Keratinocyte (primary cell): ENCODE results near the gene MYNN. TPM values are rescaled to one million over a fixed set of nuclear protein-coding genes. Genes with fewer than 3 reads are reported as not detected.

ENCODE experiments used
- DNase-seq: peaks from one replicate; pipeline ENCODE4 v3.0.0-alpha.2; 2011; ENCODE audit warnings: low read depth, missing footprints, low spot score
- FAIRE-seq: peaks from 2 replicates; lab custom pipeline; 2011; peaks lifted over from hg19 to GRCh38; lab: Jason Lieb, UNC
- H2AFZ ChIP-seq: 2 replicates; pipeline ENCODE4 v1.6.0; 2012; ENCODE audit warnings: low read length, control low read depth, inconsistent platforms; ENCODE audit not compliant: control insufficient read depth
- H3K27ac ChIP-seq: 2 replicates; pipeline ENCODE4 v1.5.1; 2011; ENCODE audit warnings: low read length; ENCODE audit not compliant: control insufficient read depth, insufficient read depth
- H3K27me3 ChIP-seq: 3 replicates; pipeline ENCODE4 v1.6.0; 2011; ENCODE audit warnings: low read length; ENCODE audit not compliant: control insufficient read depth, insufficient read depth; ENCODE audit errors: extremely low read depth
- H3K36me3 ChIP-seq, 2 experiments: 2 replicates in 1 of 2; 3 replicates in 1 of 2; pipeline ENCODE4 v1.5.1; 2011; ENCODE audit warnings: low read length in 2 of 2, mild to moderate bottlenecking in 1 of 2; ENCODE audit not compliant: control insufficient read depth in 2 of 2, insufficient read depth in 2 of 2; ENCODE audit errors: extremely low read depth in 1 of 2
- H3K4me1 ChIP-seq: 3 replicates; pipeline ENCODE4 v1.5.1; 2011; ENCODE audit warnings: low read length; ENCODE audit not compliant: control insufficient read depth, insufficient read depth; ENCODE audit errors: extremely low read depth
- H3K4me2 ChIP-seq: 3 replicates; pipeline ENCODE4 v1.6.0; 2011; ENCODE audit warnings: low read depth, low read length; ENCODE audit not compliant: control insufficient read depth, insufficient read depth; ENCODE audit errors: extremely low read depth
- H3K4me3 ChIP-seq, 3 experiments: fragments of 200-600 bp in 1 of 3; sonication (generic) in 1 of 3; 2 replicates in 2 of 3; 3 replicates in 1 of 3; pipeline ENCODE4 v1.5.1; 2011 to 2016; ENCODE audit warnings: low read length in 3 of 3, mild to moderate bottlenecking in 3 of 3, control low read depth in 2 of 3, inconsistent platforms in 1 of 3, low read depth in 1 of 3, mixed read lengths in 1 of 3, mixed run types in 1 of 3, moderate library complexity in 1 of 3; ENCODE audit not compliant: control insufficient read depth in 2 of 3, insufficient read depth in 2 of 3; ENCODE audit errors: extremely low read depth in 1 of 3
- H3K79me2 ChIP-seq: 2 replicates; pipeline ENCODE4 v1.6.0; 2012; ENCODE audit warnings: low read length; ENCODE audit not compliant: control insufficient read depth, insufficient read depth
- H3K9ac ChIP-seq: 3 replicates; pipeline ENCODE4 v1.6.0; 2011; ENCODE audit warnings: low read length; ENCODE audit not compliant: control insufficient read depth, insufficient read depth; ENCODE audit errors: extremely low read depth
- H3K9me1 ChIP-seq: 3 replicates; pipeline ENCODE4 v1.6.0; 2011; ENCODE audit warnings: low read length; ENCODE audit not compliant: control insufficient read depth, insufficient read depth; ENCODE audit errors: extremely low read depth
- H3K9me3 ChIP-seq: 2 replicates; pipeline ENCODE4 v1.5.1; 2012; ENCODE audit warnings: low read depth, low read length; ENCODE audit not compliant: control insufficient read depth
- H4K20me1 ChIP-seq: 3 replicates; pipeline ENCODE4 v1.6.0; 2011; ENCODE audit warnings: low read length; ENCODE audit not compliant: control insufficient read depth, insufficient read depth; ENCODE audit errors: extremely low read depth
- EZH2 ChIP-seq: IDR thresholded peaks from one replicate; pipeline ENCODE4 v1.6.1; 2012; ENCODE audit warnings: inconsistent platforms, mild to moderate bottlenecking, low read length, moderate library complexity
- dilution Hi-C: fragments of 300-500 bp; cut with MboI; formaldehyde crosslinking; loops from one replicate; pipeline ENCODE4 v1.7.0; 2020; ENCODE audit warnings: low sequenced_read_pairs; ENCODE audit not compliant: extremely low pct_ligation_motif_present
- polyA plus RNA-seq, 5 experiments: library from polyadenylated mRNA; depleted of rRNA in 3 of 5; stranded (reverse) in 3 of 5; stranded (forward) in 1 of 5; unstranded in 1 of 5; fragments of >200 nt; gene quantifications; 1 replicate in 1 of 5; 2 replicates in 3 of 5; 3 replicates in 1 of 5; pipeline versions ENCODE4 v1.2.1 to v1.2.3, GENCODE V29; 2011 to 2012; ENCODE audit warnings: missing spikeins in 2 of 5, low read depth in 1 of 5, low replicate concordance in 1 of 5
- TF ChIP-seq, protein P1 (sequence below), 3 experiments: IDR thresholded peaks in 1 of 3; conservative IDR thresholded peaks in 1 of 3; optimal IDR thresholded peaks in 1 of 3; 2 replicates in 2 of 3; 3 replicates in 1 of 3; pipeline versions ENCODE3 to v1.5.1; 2011; ENCODE audit warnings: low read length in 3 of 3, mild to moderate bottlenecking in 3 of 3, moderate library complexity in 2 of 3, control low read depth in 1 of 3, inconsistent platforms in 1 of 3; ENCODE audit not compliant: insufficient read depth in 2 of 3; ENCODE audit errors: extremely low read depth in 1 of 3

Gene MYNN
- polyA plus RNA-seq, 1 donor (not counting 4 experiments of a cell fraction or from before 2014, with no cell fraction given) = 16.9 TPM

- no peaks in the 10 kb centered on the region for H3K9me1 ChIP-seq
- dilution Hi-C loops = no loop called here
- no peak overlapping the region for H3K4me3 ChIP-seq
- no peak overlapping the region for H2AFZ ChIP-seq
- FAIRE-seq (no peak), DNase-seq (no peak)
- TF ChIP-seq, protein P1, sequence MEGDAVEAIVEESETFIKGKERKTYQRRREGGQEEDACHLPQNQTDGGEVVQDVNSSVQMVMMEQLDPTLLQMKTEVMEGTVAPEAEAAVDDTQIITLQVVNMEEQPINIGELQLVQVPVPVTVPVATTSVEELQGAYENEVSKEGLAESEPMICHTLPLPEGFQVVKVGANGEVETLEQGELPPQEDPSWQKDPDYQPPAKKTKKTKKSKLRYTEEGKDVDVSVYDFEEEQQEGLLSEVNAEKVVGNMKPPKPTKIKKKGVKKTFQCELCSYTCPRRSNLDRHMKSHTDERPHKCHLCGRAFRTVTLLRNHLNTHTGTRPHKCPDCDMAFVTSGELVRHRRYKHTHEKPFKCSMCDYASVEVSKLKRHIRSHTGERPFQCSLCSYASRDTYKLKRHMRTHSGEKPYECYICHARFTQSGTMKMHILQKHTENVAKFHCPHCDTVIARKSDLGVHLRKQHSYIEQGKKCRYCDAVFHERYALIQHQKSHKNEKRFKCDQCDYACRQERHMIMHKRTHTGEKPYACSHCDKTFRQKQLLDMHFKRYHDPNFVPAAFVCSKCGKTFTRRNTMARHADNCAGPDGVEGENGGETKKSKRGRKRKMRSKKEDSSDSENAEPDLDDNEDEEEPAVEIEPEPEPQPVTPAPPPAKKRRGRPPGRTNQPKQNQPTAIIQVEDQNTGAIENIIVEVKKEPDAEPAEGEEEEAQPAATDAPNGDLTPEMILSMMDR (optimal IDR thresholded peaks at IDR 0.05 in 1 of 3, IDR thresholded peaks at IDR 0.05 in 1 of 3, conservative IDR thresholded peaks at IDR 0.05 in 1 of 3; ENCODE audit: extremely low read depth in 1 of 3, insufficient read depth in 2 of 3, low read length in 3 of 3) = no peak
- no peaks in the 10 kb centered on the region for H3K79me2 ChIP-seq
- H3K4me1 ChIP-seq = no peaks in the 10 kb centered on the region
- H3K36me3 ChIP-seq = no peaks in the 10 kb centered on the region
- H3K9ac ChIP-seq = no peak overlapping the region
- no peak overlapping the region for H3K4me2 ChIP-seq
- H4K20me1 ChIP-seq = no peaks in the 10 kb centered on the region
- no peak overlapping the region for H3K27ac ChIP-seq
- H3K27me3 ChIP-seq = no peaks in the 10 kb centered on the region
- no peaks in the 10 kb centered on the region for H3K9me3 ChIP-seq
Observed at GRCh38 chr3:169836078-169836941, 63.1 kb downstream of the MYNN start.

- Histone ChIP-seq H3K27me3 (no peaks in the 10 kb centered on the region), H3K9me1 (no peaks in the 10 kb centered on the region), H4K20me1 (no peaks in the 10 kb centered on the region), H3K9ac (no peak overlapping the region), H3K4me3 (no peak overlapping the region), H2AFZ (no peak overlapping the region), H3K79me2 (no peaks in the 10 kb centered on the region), H3K4me1 (no peaks in the 10 kb centered on the region), H3K27ac (no peak overlapping the region), H3K9me3 (no peaks in the 10 kb centered on the region), H3K4me2 (no peak overlapping the region), H3K36me3 (no peaks in the 10 kb centered on the region)
- DNase-seq (no peak), FAIRE-seq (no peak)
- dilution Hi-C loops = no loop called here
- TF ChIP-seq, protein P1 (optimal IDR thresholded peaks at IDR 0.05 in 1 of 3, IDR thresholded peaks at IDR 0.05 in 1 of 3, conservative IDR thresholded peaks at IDR 0.05 in 1 of 3; ENCODE audit: extremely low read depth in 1 of 3, insufficient read depth in 2 of 3, low read length in 3 of 3) = no peak
- TF ChIP-seq EZH2 = no peak
Observed at GRCh38 chr3:169836942-169837275, 63.7 kb downstream of the MYNN start.
